WI38 (cell line): ENCODE results near the gene WDR90.

Experiments used
- H3K4me3 ChIP-seq: 2 replicates; pipeline ENCODE4 v1.5.1; 2011; ENCODE audit warnings: low read depth, mild to moderate bottlenecking, control low read depth, low read length
- TF ChIP-seq, protein P1 (sequence below): IDR thresholded peaks from 2 replicates; pipeline ENCODE4 v1.5.1; 2012; ENCODE audit warnings: low read depth, mild to moderate bottlenecking, control low read depth, low read length

The WDR90 gene

DNA sequence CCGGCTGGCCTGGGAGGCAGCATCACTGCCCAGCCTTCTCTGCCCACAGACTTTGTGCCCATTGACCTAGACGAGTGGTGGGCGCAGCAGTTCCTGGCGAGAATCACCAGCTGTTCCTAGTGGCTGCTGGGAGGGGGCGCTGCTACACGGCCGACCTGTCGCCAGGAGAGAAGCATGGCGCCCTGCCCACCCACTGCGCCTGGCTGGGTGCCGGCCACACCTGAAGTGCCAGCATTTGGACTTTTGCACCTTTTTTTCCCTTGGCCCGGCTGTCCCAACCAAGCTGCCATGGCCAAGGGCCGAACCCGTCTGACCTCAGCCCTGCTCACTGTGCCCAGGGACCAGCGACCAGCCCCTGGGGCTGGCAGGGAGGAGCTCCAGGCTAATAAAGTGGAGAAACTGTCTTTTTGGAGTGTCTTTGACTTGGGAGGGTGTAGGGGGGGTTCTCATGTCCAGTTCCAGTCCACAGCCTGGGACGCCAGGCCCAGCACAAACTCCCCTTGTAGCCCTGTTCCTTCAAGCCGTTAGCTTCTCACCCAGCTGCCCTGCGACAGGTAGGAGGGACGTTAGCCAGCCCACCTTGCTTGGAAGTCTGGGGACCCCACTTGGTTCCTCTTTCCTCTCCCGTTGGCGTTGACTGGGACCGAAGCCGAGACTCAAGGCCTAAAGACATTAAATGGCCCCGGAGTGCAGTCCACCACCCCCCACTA is 939 bp upstream of the WDR90 start:
- H3K4me3 ChIP-seq: peak overlapping the region; percentile 65
- TF ChIP-seq, protein P1, sequence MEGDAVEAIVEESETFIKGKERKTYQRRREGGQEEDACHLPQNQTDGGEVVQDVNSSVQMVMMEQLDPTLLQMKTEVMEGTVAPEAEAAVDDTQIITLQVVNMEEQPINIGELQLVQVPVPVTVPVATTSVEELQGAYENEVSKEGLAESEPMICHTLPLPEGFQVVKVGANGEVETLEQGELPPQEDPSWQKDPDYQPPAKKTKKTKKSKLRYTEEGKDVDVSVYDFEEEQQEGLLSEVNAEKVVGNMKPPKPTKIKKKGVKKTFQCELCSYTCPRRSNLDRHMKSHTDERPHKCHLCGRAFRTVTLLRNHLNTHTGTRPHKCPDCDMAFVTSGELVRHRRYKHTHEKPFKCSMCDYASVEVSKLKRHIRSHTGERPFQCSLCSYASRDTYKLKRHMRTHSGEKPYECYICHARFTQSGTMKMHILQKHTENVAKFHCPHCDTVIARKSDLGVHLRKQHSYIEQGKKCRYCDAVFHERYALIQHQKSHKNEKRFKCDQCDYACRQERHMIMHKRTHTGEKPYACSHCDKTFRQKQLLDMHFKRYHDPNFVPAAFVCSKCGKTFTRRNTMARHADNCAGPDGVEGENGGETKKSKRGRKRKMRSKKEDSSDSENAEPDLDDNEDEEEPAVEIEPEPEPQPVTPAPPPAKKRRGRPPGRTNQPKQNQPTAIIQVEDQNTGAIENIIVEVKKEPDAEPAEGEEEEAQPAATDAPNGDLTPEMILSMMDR: no peak

DNA sequence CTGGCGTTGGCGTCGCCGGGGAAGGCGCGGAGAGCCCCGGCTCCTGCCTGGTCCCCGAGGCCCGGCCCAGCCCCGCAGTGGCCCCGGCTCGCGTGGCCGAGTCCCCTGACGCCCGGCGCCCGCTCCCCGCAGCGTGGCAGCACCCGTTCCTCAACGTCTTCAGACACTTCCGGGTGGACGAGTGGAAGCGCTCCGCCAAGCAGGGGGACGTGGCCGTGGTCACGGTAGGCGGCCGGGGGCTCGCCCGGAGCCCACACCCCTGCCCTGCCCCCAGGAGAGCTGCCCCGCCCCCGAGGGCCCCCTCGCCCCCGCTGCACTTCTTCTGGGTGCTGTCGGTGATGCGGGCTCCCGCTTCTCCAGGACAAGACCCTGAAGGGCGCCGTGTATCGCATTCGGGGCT is 466 bp downstream of the WDR90 start:
- peak overlapping the region; percentile 65 for H3K4me3 ChIP-seq

DNA sequence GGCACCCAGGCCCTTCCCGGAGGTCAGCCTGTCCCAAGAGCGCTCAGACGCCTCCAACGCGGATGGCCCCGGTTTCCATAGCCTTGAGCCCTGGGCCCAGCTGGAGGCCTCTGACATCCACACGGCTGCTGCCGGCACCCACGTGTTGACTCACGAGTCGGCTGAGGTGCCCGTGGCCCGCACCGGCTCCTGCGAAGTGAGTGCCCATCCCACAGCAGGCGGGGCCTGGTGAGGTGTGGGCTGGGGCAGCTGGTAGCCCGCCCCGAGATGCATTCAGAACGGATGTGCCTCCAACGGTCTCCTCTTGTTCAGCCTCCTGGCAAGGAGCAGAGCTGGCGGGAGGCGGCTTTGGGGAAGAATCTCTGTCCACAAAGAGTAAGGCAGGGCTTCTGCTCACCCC is 2.7 kb downstream of the WDR90 start:
- no peak overlapping the region for H3K4me3 ChIP-seq
- TF ChIP-seq, protein P1: no peak

More for the DNA sequence above, 466 bp downstream of the WDR90 start:
- TF ChIP-seq, protein P1: no peak

DNA sequence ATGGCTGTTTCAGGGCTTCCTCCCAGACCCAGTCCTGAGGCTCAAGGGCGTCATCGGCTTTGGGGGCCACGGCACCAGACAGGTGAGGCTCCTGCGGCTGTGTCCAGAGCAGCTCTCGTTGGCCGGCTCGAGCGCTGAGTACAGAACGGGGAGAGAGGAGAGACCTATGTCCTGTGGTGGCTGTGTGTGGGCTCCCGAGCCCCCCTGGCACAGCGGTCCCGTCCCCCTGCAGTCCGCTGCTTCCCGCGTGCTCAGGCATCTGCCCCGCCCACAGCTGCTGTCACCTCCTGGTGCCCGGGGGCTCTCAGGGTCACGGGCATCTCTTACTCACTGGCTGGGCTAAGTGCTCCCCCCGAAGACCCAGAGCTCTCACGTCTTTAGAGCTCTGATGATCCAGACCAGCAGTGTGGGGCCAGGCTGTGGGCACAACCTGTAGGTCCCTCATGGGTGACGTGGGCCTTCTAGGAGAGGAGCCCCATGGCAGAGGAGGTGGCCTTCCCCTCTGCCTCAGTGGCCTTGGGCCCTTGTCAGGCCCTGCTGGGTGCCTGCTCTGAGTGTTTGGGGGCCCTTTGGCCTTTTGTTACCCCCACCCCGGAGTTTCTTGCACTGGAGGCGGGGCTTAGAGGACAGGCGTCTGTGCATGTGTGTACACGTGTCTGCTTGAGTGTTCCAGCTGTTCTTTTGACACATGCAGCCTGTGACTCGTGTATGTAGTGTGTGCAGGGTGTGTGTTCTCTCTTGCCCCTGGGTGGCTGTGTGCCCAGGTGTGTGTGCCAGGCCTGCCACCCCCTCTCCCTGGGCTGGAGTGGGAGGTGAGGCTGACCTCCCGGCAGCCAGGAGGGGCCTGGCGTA is 3.5 kb downstream of the WDR90 start:
- H3K4me3 ChIP-seq: no peak overlapping the region
- TF ChIP-seq, protein P1: no peak

DNA sequence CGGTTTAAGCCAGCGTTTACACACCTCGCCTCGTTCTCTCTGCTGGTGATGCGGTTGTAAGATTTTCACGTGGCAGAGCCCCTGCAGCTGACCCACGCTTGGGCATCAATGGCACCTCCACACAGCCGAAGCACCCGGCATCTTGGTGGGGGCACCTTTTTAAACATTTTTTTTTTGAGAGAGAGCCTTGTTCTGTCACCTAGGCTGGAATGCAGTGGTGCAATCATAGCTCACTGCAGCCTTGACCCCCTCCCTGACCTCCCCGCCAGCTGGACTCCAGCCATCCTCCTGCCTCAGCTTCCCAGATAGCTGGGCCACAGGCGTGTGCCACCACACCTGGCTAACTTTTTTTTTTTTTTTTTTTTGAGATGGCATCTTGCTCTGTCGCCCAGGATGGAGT is 4.9 kb downstream of the WDR90 start:
- H3K4me3 ChIP-seq: no peak overlapping the region
- TF ChIP-seq, protein P1: no peak

DNA sequence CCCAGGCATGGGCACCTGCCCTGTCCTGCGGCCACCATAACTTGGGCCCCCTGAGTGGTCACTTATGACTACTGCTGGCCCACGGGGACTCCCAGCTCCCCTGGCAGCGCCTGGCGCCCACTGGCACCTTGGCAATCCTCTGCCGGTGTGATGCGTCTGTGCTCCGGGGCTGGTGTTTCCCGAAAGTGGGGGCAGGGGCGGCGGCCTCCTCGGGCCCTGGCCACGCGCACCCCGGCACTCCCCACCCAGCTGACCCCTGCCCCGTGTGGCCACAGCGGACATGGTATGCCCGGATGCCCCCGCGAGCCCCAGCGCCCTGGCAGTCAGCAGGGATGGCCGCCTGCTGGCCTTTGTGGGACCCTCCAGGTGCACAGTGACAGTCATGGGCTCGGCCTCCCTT is 8.3 kb downstream of the WDR90 start:
- no peak overlapping the region for H3K4me3 ChIP-seq
- TF ChIP-seq, protein P1: no peak
